Smooth muscle cell (in vitro differentiated cells): ENCODE data around the gene PROM1. TPM values are rescaled to one million over a fixed set of nuclear protein-coding genes. Genes with fewer than 3 reads are reported as not detected.

Experiments
- DNase-seq: peaks from one replicate; lab custom pipeline; 2025; ENCODE audit not compliant: unreplicated experiment; lab: John Stamatoyannopoulos, UW
- H2AFZ ChIP-seq: fragments of 200-600 bp; sonication (generic); 2 replicates; pipeline ENCODE4 v1.6.0; 2016; ENCODE audit warnings: antibody characterized with exemption, low read depth, mild to moderate bottlenecking
- H3F3A ChIP-seq: fragments of 200-600 bp; sonication (generic); 2 replicates; pipeline ENCODE4 v1.6.0; 2017; ENCODE audit warnings: antibody characterized with exemption, low read depth
- H3K27ac ChIP-seq: fragments of 200-600 bp; sonication (generic); 2 replicates; pipeline ENCODE4 v1.5.1; 2016; ENCODE audit warnings: low read depth, mild to moderate bottlenecking
- H3K27me3 ChIP-seq: fragments of 200-600 bp; sonication (generic); 2 replicates; pipeline ENCODE4 v1.6.1; 2016; ENCODE audit warnings: low read depth, mild to moderate bottlenecking
- H3K36me3 ChIP-seq: fragments of 200-600 bp; sonication (generic); 2 replicates; pipeline ENCODE4 v1.5.1; 2016; ENCODE audit warnings: low read depth
- H3K4me1 ChIP-seq: fragments of 200-600 bp; sonication (generic); 2 replicates; pipeline ENCODE4 v1.5.1; 2016; ENCODE audit warnings: low read depth
- H3K4me2 ChIP-seq: fragments of 200-600 bp; sonication (generic); 2 replicates; pipeline ENCODE4 v1.6.0; 2016; ENCODE audit warnings: mild to moderate bottlenecking
- H3K4me3 ChIP-seq: fragments of 200-600 bp; sonication (generic); 2 replicates; pipeline ENCODE4 v1.5.1; 2016; ENCODE audit warnings: mild to moderate bottlenecking
- H3K79me2 ChIP-seq: fragments of 200-600 bp; sonication (generic); 2 replicates; pipeline ENCODE4 v1.6.0; 2016; ENCODE audit warnings: low read depth, mild to moderate bottlenecking
- H3K9ac ChIP-seq: fragments of 200-600 bp; sonication (generic); 2 replicates; pipeline ENCODE4 v1.6.0; 2016; ENCODE audit warnings: low read depth
- H3K9me3 ChIP-seq: fragments of 200-600 bp; sonication (generic); replicated peaks from 2 replicates; pipeline ENCODE4 v1.5.1; 2016; ENCODE audit warnings: low read depth
- H4K20me1 ChIP-seq: fragments of 200-600 bp; sonication (generic); 2 replicates; pipeline ENCODE4 v1.6.0; 2016; ENCODE audit warnings: low read depth
- WGBS: methylation state at CpG from one replicate; pipeline ENCODE4 v1.1.7; 2016; ENCODE audit warnings: low lambda C conversion rate; 5-methylcytosine and 5-hydroxymethylcytosine counted together
- polyA plus RNA-seq: library from polyadenylated mRNA; unstranded; fragments of >200 nt; fragmentation: Nextera tagmentation; extraction: Ambion mirVana; gene quantifications from 2 replicates; pipeline ENCODE4 v1.2.1, GENCODE V29; 2016
- total RNA-seq: library from RNA; depleted of rRNA; stranded (reverse); fragments of >200 nt; gene quantifications from 2 replicates; pipeline ENCODE4 v1.2.3, GENCODE V29; 2014
- TF ChIP-seq, protein P1 (sequence below): fragments of 200-600 bp; sonication (generic); IDR thresholded peaks from 2 replicates; pipeline ENCODE4 v1.5.1; 2017; ENCODE audit warnings: borderline replicate concordance, mild to moderate bottlenecking, antibody characterized with exemption; ENCODE audit not compliant: insufficient read depth, poor library complexity, severe bottlenecking

PROM1 gene
- total and polyA plus RNA-seq, 2 experiments from 2014 or later, result 0.56 to 1.7 TPM

DNA sequence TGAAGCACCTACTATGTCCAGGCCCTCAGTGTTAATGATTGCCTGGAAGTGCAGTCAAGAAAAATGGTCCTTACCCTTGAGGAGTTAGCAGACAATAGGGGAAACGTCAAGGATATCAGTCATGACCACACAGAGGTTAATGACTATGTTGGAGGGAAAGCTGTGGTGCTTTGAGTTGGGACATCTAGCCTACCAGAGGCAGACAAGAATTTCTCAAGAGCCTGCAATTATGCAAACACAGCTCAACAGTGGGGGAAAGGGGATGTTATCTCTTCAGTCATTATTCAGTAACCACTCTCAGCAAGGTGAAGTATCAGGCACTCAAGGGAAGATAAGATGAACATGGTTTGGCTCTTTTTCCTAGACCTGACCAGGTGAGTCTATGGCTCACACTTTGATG lies 138.3 kb downstream of the PROM1 start:
- H3K4me2 ChIP-seq, result no peak overlapping the region
- H3K79me2 ChIP-seq, result no peaks in the 10 kb centered on the region
- H3K27me3 ChIP-seq, result no peaks in the 10 kb centered on the region
- no peaks in the 10 kb centered on the region for H3K9me3 ChIP-seq
- TF ChIP-seq, protein P1, sequence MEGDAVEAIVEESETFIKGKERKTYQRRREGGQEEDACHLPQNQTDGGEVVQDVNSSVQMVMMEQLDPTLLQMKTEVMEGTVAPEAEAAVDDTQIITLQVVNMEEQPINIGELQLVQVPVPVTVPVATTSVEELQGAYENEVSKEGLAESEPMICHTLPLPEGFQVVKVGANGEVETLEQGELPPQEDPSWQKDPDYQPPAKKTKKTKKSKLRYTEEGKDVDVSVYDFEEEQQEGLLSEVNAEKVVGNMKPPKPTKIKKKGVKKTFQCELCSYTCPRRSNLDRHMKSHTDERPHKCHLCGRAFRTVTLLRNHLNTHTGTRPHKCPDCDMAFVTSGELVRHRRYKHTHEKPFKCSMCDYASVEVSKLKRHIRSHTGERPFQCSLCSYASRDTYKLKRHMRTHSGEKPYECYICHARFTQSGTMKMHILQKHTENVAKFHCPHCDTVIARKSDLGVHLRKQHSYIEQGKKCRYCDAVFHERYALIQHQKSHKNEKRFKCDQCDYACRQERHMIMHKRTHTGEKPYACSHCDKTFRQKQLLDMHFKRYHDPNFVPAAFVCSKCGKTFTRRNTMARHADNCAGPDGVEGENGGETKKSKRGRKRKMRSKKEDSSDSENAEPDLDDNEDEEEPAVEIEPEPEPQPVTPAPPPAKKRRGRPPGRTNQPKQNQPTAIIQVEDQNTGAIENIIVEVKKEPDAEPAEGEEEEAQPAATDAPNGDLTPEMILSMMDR, result no peak
- no peaks in the 10 kb centered on the region for H4K20me1 ChIP-seq
- no peak for DNase-seq
- H3K4me1 ChIP-seq, result no peaks in the 10 kb centered on the region
- H3K9ac ChIP-seq, result no peak overlapping the region
- no peak overlapping the region for H3K4me3 ChIP-seq
- H3K36me3 ChIP-seq, result no peaks in the 10 kb centered on the region
- H2AFZ ChIP-seq, result no peak overlapping the region
- H3F3A ChIP-seq, result no peaks in the 10 kb centered on the region
- no peak overlapping the region for H3K27ac ChIP-seq
- WGBS, result 44% methylated on average over 1 of the region's 1 CpG

DNA sequence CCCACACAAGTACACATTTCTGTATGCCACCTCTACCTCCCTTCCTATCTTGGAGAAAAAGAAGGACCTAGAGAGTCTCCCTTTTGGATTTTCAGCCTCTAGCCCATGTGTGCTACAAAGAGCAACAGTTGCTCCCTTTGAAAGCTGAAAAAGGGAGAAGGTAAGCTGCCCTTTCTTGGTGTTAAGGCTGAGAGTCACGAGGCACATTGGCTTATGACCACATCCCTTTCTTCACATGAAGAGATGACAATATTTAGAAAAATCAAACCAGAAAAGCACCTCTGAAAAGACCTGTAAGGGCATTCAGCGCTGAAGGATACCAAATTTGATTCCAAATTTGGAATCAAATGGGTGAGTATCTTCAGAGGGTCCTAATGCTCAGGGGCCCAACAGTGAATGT lies 138.9 kb downstream of the PROM1 start:
- no peaks in the 10 kb centered on the region for H3K9me3 ChIP-seq
- DNase-seq, result no peak
- H3K4me3 ChIP-seq, result no peak overlapping the region
- TF ChIP-seq, protein P1, result no peak
- no peak overlapping the region for H3K4me2 ChIP-seq
- no peaks in the 10 kb centered on the region for H3K4me1 ChIP-seq
- H3K36me3 ChIP-seq, result no peaks in the 10 kb centered on the region
- no peaks in the 10 kb centered on the region for H3K79me2 ChIP-seq
- H3K9ac ChIP-seq, result no peak overlapping the region
- no peaks in the 10 kb centered on the region for H3F3A ChIP-seq
- H3K27ac ChIP-seq, result no peak overlapping the region
- WGBS, result 95% methylated on average over 2 of the region's 2 CpGs
- H4K20me1 ChIP-seq, result no peaks in the 10 kb centered on the region
- H2AFZ ChIP-seq, result no peak overlapping the region
- no peaks in the 10 kb centered on the region for H3K27me3 ChIP-seq

DNA sequence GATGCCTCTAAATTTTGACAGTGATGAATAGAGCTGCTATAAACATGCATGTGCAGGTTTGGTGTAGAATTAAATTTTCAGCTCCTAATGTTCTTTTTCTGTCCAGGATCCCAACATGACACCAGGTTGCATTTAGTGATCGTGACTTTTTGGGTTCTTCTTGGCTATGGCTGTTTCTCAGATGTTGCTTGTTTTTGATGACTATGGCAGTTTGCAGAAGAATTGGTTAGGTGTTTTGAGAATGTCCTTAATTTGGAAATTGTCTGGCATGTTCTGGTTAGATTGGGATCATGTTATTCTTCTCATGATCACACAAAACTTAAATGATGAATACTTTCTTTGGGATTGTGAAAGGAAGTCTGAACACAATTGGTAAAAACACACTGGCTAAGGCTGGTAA lies 141.5 kb downstream of the PROM1 start:
- TF ChIP-seq, protein P1, result no peak
- Histone ChIP-seq H3K9ac (no peak overlapping the region), H3F3A (no peaks in the 10 kb centered on the region), H3K27ac (no peak overlapping the region), H2AFZ (no peak overlapping the region), H3K27me3 (peaks cover 16% of the 10 kb centered on the region), H3K4me1 (no peaks in the 10 kb centered on the region), H4K20me1 (no peaks in the 10 kb centered on the region), H3K4me3 (no peak overlapping the region), H3K4me2 (no peak overlapping the region), H3K79me2 (no peaks in the 10 kb centered on the region), H3K9me3 (no peaks in the 10 kb centered on the region), H3K36me3 (no peaks in the 10 kb centered on the region)
- WGBS, result 100% methylated on average over 1 of the region's 1 CpG
- DNase-seq, result no peak

DNA sequence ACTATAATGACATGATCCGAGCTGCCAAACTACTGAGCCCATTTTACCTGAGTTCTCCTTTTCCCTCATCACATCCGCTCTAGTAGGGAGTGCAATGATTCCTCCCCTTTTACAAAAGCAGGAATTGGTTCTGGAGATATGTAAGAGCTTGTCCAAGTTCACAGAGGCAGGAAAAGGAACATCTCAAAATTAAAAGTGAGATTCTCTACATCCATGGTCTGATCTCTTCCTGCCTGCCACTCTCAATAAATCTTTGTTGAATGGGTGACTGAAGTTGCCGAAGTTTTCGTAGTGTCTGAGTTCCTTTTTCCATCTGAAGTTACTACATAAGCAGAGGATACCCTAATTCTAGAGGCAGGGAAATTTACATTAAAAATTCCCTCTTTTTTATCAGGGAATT lies 145.2 kb downstream of the PROM1 start, which contains the start of gene FGFBP1:
TSS of gene FGFBP1 (minus strand) at position 101 of the 400 bp plus-strand sequence. CDS start 2,108 bp downstream, outside the sequence.
- H3K27ac ChIP-seq, result no peak within 1 kb of the TSS
- H3F3A ChIP-seq, result no peaks in the 10 kb centered on the region
- no peaks in the 10 kb centered on the region for H3K4me1 ChIP-seq
- H2AFZ ChIP-seq, result no peak within 1 kb of the TSS
- H3K27me3 ChIP-seq, result peaks cover 22% of the 10 kb centered on the region
- no peaks in the 10 kb centered on the region for H4K20me1 ChIP-seq
- no peak within 1 kb of the TSS for H3K9ac ChIP-seq
- no peak for DNase-seq
- no peaks in the 10 kb centered on the region for H3K9me3 ChIP-seq
- H3K36me3 ChIP-seq, result no peaks in the 10 kb centered on the region
- WGBS, result 68% methylated on average over 4 of the region's 4 CpGs
- H3K79me2 ChIP-seq, result no peaks in the 10 kb centered on the region
- H3K4me2 ChIP-seq, result no peak within 1 kb of the TSS
- H3K4me3 ChIP-seq, result no peak within 1 kb of the TSS
- TF ChIP-seq, protein P1, result no peak
